GM03348 (cell line): Measurements from ENCODE around the gene RNF125.
A peak's percentile ranks its signal among the peaks of the same experiment; 100 is the strongest.

Source experiments
- DNase-seq: peaks from one replicate; pipeline ENCODE4 v3.0.0; 2012; ENCODE audit warnings: low spot score

RNF125 gene

GRCh38 chr18:32091325-32091723 is 72.7 kb downstream of the RNF125 start:
- DNase-seq = no peak

- peak; percentile 87 for DNase-seq
Measured at GRCh38 chr18:32091724-32092421, 73.2 kb downstream of the RNF125 start, which contains the start of gene RNF138. TSS of gene RNF138 (plus strand) at chr18:32091874. CDS start at chr18:32092777, 903 bp downstream.

GRCh38 chr18:32092422-32093101 is 73.9 kb downstream of the RNF125 start:
- peak; percentile 100 for DNase-seq

- peak; percentile 76 for DNase-seq
Measured at GRCh38 chr18:32093102-32093511, 74.5 kb downstream of the RNF125 start.

- DNase-seq = peak; percentile 20
Measured at GRCh38 chr18:32093523-32093922, 74.9 kb downstream of the RNF125 start.

- DNase-seq = no peak
Measured at GRCh38 chr18:32095192-32095899, 76.7 kb downstream of the RNF125 start.

GRCh38 chr18:32095900-32096229 is 77.2 kb downstream of the RNF125 start:
- DNase-seq = no peak

- no peak for DNase-seq
Measured at GRCh38 chr18:32096946-32097345, 78.3 kb downstream of the RNF125 start.

- no peak for DNase-seq
Measured at GRCh38 chr18:32104516-32104915, 85.9 kb downstream of the RNF125 start.

GRCh38 chr18:32110005-32110404 is 91.4 kb downstream of the RNF125 start:
- no peak for DNase-seq

GRCh38 chr18:32111706-32112105 is 93.1 kb downstream of the RNF125 start:
- no peak for DNase-seq

- DNase-seq = no peak
Measured at GRCh38 chr18:32112826-32113225, 94.2 kb downstream of the RNF125 start.

- DNase-seq = no peak
Measured at GRCh38 chr18:32114293-32114942, 95.8 kb downstream of the RNF125 start.

GRCh38 chr18:32122039-32122438 is 103.4 kb downstream of the RNF125 start:
- no peak for DNase-seq
